ENCODE measurements around the gene DBH. TPM values are rescaled to one million over a fixed set of nuclear protein-coding genes. Genes with fewer than 3 reads are reported as not detected.

Gene DBH
- total RNA-seq, 1 experiment from 2014 or later = not detected

DNA sequence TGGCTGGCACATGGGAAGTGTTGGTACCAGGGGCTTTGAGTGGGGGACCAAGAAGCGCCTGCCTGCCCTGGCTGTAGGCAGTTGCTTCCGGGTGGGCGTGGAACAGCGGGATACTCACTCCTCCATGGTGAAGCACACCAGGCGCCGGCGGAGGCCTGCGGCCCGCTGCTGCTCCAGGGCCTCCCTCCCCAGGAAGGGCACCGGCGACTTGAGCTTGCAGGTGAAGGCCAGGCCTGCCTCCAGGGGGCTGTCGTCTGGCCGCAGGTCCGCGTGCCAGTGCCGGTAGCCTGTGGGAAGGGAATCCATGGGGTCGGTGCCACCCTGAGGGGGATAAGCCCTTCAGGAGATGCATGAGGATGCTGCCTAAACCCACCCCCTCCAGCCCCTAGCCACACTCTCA lies 34.3 kb downstream of the DBH start:
- Histone ChIP-seq H3K27me3 (ENCODE audit: insufficient read depth, low read length) (no peaks in the 10 kb centered on the region), H3K9ac (ENCODE audit: low read length) (no peak overlapping the region), H3K9me3 (ENCODE audit: control insufficient read depth in 1 of 2, insufficient read depth in 1 of 2, low read depth in 1 of 2, low read length in 2 of 2) (no peaks in the 10 kb centered on the region), H3K4me1 (ENCODE audit: control insufficient read depth in 1 of 2, insufficient read depth in 2 of 2, low read length in 2 of 2) (no peaks in the 10 kb centered on the region), H3K9me2 (ENCODE audit: insufficient read depth) (no peaks in the 10 kb centered on the region), H3K4me3 (replicated peaks in 1 of 2; ENCODE audit: low read depth in 1 of 2, low read length in 2 of 2) (no peak overlapping the region), H3K4me2 (ENCODE audit: low read length) (no peak overlapping the region), H3K79me2 (ENCODE audit: insufficient read depth, low read length) (no peaks in the 10 kb centered on the region), H2AFZ (ENCODE audit: low read depth, low read length, poor library complexity, severe bottlenecking) (no peak overlapping the region), H3K27ac (ENCODE audit: low read depth, low read length) (no peak overlapping the region), H4K20me1 (ENCODE audit: insufficient read depth) (no peaks in the 10 kb centered on the region), H3K36me3 (ENCODE audit: control insufficient read depth in 1 of 2, insufficient read depth in 2 of 2, low read length in 2 of 2) (no peaks in the 10 kb centered on the region)
- TF ChIP-seq, protein P1, sequence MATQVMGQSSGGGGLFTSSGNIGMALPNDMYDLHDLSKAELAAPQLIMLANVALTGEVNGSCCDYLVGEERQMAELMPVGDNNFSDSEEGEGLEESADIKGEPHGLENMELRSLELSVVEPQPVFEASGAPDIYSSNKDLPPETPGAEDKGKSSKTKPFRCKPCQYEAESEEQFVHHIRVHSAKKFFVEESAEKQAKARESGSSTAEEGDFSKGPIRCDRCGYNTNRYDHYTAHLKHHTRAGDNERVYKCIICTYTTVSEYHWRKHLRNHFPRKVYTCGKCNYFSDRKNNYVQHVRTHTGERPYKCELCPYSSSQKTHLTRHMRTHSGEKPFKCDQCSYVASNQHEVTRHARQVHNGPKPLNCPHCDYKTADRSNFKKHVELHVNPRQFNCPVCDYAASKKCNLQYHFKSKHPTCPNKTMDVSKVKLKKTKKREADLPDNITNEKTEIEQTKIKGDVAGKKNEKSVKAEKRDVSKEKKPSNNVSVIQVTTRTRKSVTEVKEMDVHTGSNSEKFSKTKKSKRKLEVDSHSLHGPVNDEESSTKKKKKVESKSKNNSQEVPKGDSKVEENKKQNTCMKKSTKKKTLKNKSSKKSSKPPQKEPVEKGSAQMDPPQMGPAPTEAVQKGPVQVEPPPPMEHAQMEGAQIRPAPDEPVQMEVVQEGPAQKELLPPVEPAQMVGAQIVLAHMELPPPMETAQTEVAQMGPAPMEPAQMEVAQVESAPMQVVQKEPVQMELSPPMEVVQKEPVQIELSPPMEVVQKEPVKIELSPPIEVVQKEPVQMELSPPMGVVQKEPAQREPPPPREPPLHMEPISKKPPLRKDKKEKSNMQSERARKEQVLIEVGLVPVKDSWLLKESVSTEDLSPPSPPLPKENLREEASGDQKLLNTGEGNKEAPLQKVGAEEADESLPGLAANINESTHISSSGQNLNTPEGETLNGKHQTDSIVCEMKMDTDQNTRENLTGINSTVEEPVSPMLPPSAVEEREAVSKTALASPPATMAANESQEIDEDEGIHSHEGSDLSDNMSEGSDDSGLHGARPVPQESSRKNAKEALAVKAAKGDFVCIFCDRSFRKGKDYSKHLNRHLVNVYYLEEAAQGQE (IDR thresholded peaks at IDR 0.05; ENCODE audit: low read depth) = no peak
- TF ChIP-seq SIN3A (IDR thresholded peaks at IDR 0.05; ENCODE audit: low read depth) (no peak), YY1 (IDR thresholded peaks at IDR 0.05; ENCODE audit: extremely low read depth, insufficient replicate concordance, low read depth, low read length) (no peak), ATF3 (IDR thresholded peaks at IDR 0.05) (no peak), EZH2phosphoT487 (IDR thresholded peaks at IDR 0.05; ENCODE audit: borderline replicate concordance) (no peak), POLR2A (IDR thresholded peaks at IDR 0.05; ENCODE audit: borderline replicate concordance, extremely low read depth, insufficient read depth, insufficient read length) (no peak), ZBTB33 (IDR thresholded peaks at IDR 0.05; ENCODE audit: extremely low read depth, insufficient replicate concordance, low read length) (no peak), CBX3 (IDR thresholded peaks at IDR 0.05; ENCODE audit: low read depth) (no peak), ELF1 (IDR thresholded peaks at IDR 0.05; ENCODE audit: borderline replicate concordance, low read depth) (no peak), EGR1 (IDR thresholded peaks at IDR 0.05; ENCODE audit: low read depth) (no peak), SP1 (IDR thresholded peaks at IDR 0.05; ENCODE audit: low read depth) (no peak), ZNF274 (IDR thresholded peaks at IDR 0.05; ENCODE audit: low read depth, low read length) (no peak), FOSL1 (IDR thresholded peaks at IDR 0.05; ENCODE audit: low read depth) (no peak)
- TF ChIP-seq, protein P2, sequence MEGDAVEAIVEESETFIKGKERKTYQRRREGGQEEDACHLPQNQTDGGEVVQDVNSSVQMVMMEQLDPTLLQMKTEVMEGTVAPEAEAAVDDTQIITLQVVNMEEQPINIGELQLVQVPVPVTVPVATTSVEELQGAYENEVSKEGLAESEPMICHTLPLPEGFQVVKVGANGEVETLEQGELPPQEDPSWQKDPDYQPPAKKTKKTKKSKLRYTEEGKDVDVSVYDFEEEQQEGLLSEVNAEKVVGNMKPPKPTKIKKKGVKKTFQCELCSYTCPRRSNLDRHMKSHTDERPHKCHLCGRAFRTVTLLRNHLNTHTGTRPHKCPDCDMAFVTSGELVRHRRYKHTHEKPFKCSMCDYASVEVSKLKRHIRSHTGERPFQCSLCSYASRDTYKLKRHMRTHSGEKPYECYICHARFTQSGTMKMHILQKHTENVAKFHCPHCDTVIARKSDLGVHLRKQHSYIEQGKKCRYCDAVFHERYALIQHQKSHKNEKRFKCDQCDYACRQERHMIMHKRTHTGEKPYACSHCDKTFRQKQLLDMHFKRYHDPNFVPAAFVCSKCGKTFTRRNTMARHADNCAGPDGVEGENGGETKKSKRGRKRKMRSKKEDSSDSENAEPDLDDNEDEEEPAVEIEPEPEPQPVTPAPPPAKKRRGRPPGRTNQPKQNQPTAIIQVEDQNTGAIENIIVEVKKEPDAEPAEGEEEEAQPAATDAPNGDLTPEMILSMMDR (IDR thresholded peaks at IDR 0.05 in 2 of 3, conservative IDR thresholded peaks at IDR 0.05 in 1 of 3; ENCODE audit: borderline replicate concordance in 1 of 3, insufficient read depth in 1 of 3, low read depth in 2 of 3, low read length in 2 of 3) = no peak
- TF ChIP-seq, protein P3, sequence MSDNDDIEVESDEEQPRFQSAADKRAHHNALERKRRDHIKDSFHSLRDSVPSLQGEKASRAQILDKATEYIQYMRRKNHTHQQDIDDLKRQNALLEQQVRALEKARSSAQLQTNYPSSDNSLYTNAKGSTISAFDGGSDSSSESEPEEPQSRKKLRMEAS (IDR thresholded peaks at IDR 0.05) = no peak
- ChIA-PET RAD21 (ENCODE audit: low non-redundant PET in 1 of 2, low total read pairs in 2 of 2, uncharacterized antibody in 2 of 2, unreplicated experiment in 2 of 2) (no interaction called here), POLR2A (no interaction called here), CTCF (no interaction called here)
- no TSS peak for BruUV-seq (replicated peaks)
- intact Hi-C loops (cut with micrococcal nuclease) = no loop called here
- DNase-seq (ENCODE audit: low read depth, low spot score) (no peak), ATAC-seq (no peak)
